HG02642 (cell line): ENCODE measurements around the gene HAO1.
"Not testable (repeated sequence)": the region's sequence is repeated elsewhere in the genome, so short reads cannot be mapped to it uniquely, and the experiment has no call there.

ENCODE experiments used
- ATAC-seq: cut with Tn5 transposase; IDR thresholded peaks from one replicate; pipeline ENCODE4 v1.9.1; 2021; ENCODE audit warnings: mild to moderate bottlenecking; ENCODE audit not compliant: unreplicated experiment, poor library complexity

HAO1 gene

GRCh38 chr20:7859356-7859802 is 80.9 kb downstream of the HAO1 start:
- no peak for ATAC-seq

DNA sequence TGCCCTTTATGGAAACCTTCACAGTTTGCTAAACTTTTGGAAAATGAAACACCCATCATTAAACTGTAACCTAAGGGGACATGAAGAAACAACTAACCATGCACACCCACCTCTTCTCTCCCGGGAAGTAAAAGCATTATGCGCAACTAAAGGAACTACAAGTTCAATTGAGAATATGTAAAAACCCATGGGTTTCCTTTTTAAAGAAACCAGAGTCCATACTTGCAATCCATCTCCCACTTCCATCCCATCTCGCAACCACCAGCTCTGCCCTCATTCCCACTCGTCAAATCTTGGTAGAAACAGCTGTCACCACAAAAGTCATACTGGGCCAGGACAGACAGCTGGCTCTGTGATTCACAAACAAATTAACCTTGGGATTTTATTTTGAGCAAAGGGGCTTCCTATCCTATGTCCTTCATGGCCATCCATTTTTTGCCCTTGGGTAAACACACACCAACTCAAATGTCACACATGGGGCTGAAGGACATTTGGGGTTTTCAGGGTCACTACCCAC is 81.5 kb downstream of the HAO1 start:
- ATAC-seq: no peak

GRCh38 chr20:7856756-7857155 is 83.5 kb downstream of the HAO1 start:
- no peak for ATAC-seq

GRCh38 chr20:7855545-7855944 is 84.7 kb downstream of the HAO1 start:
- ATAC-seq: no peak

DNA sequence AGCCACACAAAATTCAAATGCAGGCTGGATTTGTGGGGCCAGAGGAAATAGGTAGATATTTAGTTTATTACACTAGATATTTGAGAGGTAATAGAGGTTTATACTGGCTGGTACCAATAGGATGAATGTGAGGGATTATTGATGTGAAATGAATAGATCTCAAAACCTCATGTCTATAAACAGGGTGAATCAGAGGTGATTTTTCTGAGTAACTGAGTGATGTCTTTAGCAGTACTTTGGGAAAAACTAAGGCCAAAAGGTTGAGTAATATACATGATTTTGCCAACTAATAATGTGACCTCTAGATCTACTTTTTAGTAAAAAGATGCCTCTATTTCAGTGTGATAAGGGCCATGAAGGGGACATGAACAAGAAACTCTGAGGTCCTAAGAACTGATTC is 86.8 kb downstream of the HAO1 start:
- ATAC-seq: no peak

- ATAC-seq: no peak
Observed at GRCh38 chr20:7850775-7851490, 89.3 kb downstream of the HAO1 start.

- no peak for ATAC-seq
Observed at GRCh38 chr20:7849675-7850074, 90.6 kb downstream of the HAO1 start.

DNA sequence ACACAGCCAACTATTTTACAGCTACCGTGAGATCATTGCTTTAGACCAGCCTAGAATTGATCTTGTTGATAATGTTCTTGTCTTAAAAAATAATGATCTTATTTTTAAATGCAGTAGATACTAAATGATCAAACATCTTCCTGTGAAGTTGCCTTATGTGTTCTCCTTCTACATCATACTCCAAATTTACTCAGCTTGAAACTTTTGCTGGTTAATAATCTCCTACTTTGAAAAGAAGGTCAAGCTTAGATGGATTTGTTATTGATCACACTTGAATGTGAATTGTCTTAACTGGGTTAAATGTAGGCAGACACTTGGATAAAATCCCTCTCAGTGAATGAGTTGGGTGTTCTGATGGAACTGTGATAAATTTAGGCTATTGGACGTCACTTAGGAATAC is 91.9 kb downstream of the HAO1 start:
- ATAC-seq: no peak

DNA sequence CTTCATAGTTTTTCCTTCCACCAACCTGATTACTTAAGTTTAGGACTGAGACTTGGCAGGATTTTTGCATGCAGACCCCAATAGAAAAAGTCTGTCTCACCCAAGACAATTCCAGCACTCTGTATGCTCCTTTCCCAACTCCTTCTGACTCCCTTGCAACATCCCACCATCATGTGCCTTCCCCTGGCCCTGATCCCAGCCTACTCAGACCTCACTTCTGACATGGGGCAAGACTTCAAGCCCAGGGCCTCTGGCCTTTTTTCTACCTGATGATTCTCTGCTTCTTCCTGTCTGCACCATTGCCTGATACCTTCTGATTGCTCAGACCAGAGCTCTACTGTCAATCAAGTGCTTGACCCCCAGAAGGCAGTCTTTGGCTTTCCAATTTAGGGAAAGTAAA is 96.6 kb downstream of the HAO1 start:
- ATAC-seq: no peak

DNA sequence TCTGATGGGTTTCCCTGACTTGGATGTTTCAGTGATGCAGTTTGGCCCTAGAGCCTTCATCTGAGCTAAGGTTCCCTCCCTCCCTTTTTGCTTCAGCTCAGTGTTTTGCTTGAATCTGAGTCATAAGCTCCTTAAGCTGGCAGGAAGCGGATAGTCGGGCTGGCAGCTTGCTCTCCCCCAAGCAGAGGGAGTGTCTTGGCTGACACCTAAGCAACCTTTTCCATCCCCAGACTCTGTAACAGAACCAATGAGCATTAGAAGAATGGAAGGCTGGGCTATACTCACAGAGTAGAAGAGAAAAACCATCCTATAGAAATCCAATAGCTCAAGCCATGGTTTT is 98.3 kb downstream of the HAO1 start:
- ATAC-seq: no peak

- ATAC-seq: no peak
Observed at GRCh38 chr20:7841291-7841970, 98.8 kb downstream of the HAO1 start.

- ATAC-seq: no peak
Observed at GRCh38 chr20:7836076-7836475, 104.2 kb downstream of the HAO1 start.

DNA sequence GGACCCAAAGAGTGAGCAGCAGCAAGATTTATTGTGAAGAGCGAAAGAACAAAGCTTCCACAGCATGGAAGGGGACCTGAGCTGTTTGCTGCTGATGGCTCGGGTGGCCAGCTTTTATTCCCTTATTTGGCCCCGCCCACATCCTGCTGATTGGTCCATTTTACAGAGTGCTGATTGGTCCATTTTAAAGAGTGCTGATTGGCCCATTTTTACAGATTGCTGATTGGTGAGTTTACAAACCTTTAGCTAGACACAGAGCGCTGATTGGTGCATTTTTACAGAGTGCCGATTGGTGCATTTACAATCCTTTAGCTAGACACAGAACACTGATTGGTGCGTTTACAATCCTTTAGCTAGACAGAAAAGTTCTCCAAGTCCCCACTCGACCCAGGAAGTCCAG is 105.8 kb downstream of the HAO1 start:
- ATAC-seq: not testable (repeated sequence)
